Right lobe of liver (tissue), 6 donors: ENCODE data around the gene HPS3. TPM values are rescaled to one million over a fixed set of nuclear protein-coding genes. Genes with fewer than 3 reads are reported as not detected.
"Not testable (repeated sequence)": the region's sequence is repeated elsewhere in the genome, so short reads cannot be mapped to it uniquely, and the experiment has no call there.

Source experiments
- ATAC-seq, 4 donors: fragments of 200-7000 bp; cut with Tn5 transposase; one replicate each; pipeline ENCODE4 v1.9.1; 2020; ENCODE audit warnings: mild to moderate bottlenecking in 4 of 4, moderate library complexity in 4 of 4
- DNase-seq, 3 donors: peaks; one replicate each; pipeline ENCODE4 v3.0.0-alpha.2; 2020
- H3K27ac ChIP-seq, 3 donors: fragments of 200-600 bp; one replicate each; pipeline ENCODE4 v1.8.0; 2022
- H3K27me3 ChIP-seq, 2 donors: fragments of 200-600 bp; one replicate each; pipeline ENCODE4 v1.8.0; 2022
- H3K36me3 ChIP-seq, 4 donors: fragments of 200-600 bp; sonication (generic) in 1 of 4; one replicate each; pipeline versions ENCODE4 v1.5.1 to v1.8.0; 2017 to 2022; ENCODE audit warnings: control low read depth in 1 of 4
- H3K4me1 ChIP-seq, 4 donors: fragments of 200-600 bp; sonication (generic) in 1 of 4; one replicate each; pipeline versions ENCODE4 v1.5.1 to v1.8.0; 2017 to 2022; ENCODE audit warnings: control low read depth in 1 of 4
- H3K4me3 ChIP-seq, 3 donors: fragments of 200-600 bp; one replicate each; pipeline ENCODE4 v1.8.0; 2022
- H3K9me3 ChIP-seq, 4 donors: fragments of 200-600 bp; sonication (generic) in 1 of 4; one replicate each; pipeline versions ENCODE4 v1.5.1 to v1.8.0; 2017 to 2022; ENCODE audit warnings: control low read depth in 1 of 4
- POLR2A ChIP-seq: fragments of 450-650 bp; IDR thresholded peaks from one replicate; pipeline ENCODE4 v1.6.1; 2017; ENCODE audit warnings: antibody characterized with exemption, mild to moderate bottlenecking
- WGBS: methylation state at CpG from one replicate; pipeline ENCODE4 v1.1.6; 2018; ENCODE audit warnings: low coverage, low lambda C conversion rate; ENCODE audit not compliant: insufficient coverage; ENCODE audit errors: missing lambda C conversion rate; 5-methylcytosine and 5-hydroxymethylcytosine counted together
- intact Hi-C, 2 donors: fragments of 100-400 bp; cut with DNase I; formaldehyde crosslinking; loops; one replicate each; pipeline versions ENCODE4 v1.11.2 to v1.14.1; 2022
- total RNA-seq, 6 experiments: library from RNA; depleted of rRNA in 2 of 6; stranded (reverse); fragments of >200 nt in 2 of 6; fragmentation: NEBNext Ultra II Directional in 3 of 6; extraction: Animal tissue kit (Norgen Biotek cat#: 25700) in 3 of 6; gene quantifications; one replicate each; pipeline versions ENCODE4 v1.1.0 to v1.2.4, GENCODE V29; 2016 to 2023
- TF ChIP-seq, protein P1 (sequence below), 4 donors: fragments of 200-600 bp in 3 of 4; fragments of 450-650 bp in 1 of 4; IDR thresholded peaks; one replicate each; pipeline versions ENCODE4 v1.5.1 to v1.8.0; 2016 to 2022; ENCODE audit warnings: antibody characterized with exemption in 4 of 4, mild to moderate bottlenecking in 2 of 4
- donor health status: DM: no; HTN: yes; CAD: no.
- donor health status: DM: no; HTN: no; CAD: no.
- donor health status: DM: no; HTN: no; CAD: no.
- donor health status: DM: no; HTN: yes; CAD: no.
- donor health status: DM: no; HTN: yes; CAD: no.

HPS3 gene
- total RNA-seq, 6 experiments from 2014 or later, result 4.2 to 8.5 (median 6.3) TPM

DNA sequence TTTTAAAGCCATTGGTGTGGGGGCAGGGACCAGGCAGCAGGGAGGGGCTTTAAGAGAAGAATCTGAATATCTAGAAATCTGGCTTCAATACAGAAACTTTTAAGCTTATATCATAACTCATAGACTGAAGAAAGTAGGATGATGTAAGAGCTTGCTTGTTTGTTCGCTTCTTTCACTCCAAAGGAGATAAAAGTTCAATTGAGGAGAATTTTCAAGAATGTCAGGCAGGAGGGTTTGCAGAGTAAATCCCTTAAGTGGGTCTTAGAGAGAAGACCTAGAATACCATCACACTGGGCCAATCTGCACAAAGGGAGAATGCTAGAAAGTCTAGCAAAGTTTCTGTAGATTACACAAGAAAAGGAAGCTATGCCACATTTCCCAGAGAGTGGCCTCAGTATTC lies 39.0 kb upstream of the HPS3 start:
- H3K27ac ChIP-seq, result no peak overlapping the region
- TF ChIP-seq, protein P1, sequence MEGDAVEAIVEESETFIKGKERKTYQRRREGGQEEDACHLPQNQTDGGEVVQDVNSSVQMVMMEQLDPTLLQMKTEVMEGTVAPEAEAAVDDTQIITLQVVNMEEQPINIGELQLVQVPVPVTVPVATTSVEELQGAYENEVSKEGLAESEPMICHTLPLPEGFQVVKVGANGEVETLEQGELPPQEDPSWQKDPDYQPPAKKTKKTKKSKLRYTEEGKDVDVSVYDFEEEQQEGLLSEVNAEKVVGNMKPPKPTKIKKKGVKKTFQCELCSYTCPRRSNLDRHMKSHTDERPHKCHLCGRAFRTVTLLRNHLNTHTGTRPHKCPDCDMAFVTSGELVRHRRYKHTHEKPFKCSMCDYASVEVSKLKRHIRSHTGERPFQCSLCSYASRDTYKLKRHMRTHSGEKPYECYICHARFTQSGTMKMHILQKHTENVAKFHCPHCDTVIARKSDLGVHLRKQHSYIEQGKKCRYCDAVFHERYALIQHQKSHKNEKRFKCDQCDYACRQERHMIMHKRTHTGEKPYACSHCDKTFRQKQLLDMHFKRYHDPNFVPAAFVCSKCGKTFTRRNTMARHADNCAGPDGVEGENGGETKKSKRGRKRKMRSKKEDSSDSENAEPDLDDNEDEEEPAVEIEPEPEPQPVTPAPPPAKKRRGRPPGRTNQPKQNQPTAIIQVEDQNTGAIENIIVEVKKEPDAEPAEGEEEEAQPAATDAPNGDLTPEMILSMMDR (IDR thresholded peaks at IDR 0.05), result no peak
- no peak for TF ChIP-seq POLR2A
- DNase-seq (no peak), ATAC-seq (no peak)
- no peak overlapping the region for H3K4me3 ChIP-seq
- WGBS, result 90% methylated on average over 1 of the region's 1 CpG
- H3K4me1 ChIP-seq, result peaks cover 0 to 1% (median 0%) of the 10 kb centered on the region in 4 donors
- intact Hi-C loops, result no loop called here
- no peaks in the 10 kb centered on the region for H3K36me3 ChIP-seq
- H3K9me3 ChIP-seq, result no peaks in the 10 kb centered on the region
- no peaks in the 10 kb centered on the region for H3K27me3 ChIP-seq

DNA sequence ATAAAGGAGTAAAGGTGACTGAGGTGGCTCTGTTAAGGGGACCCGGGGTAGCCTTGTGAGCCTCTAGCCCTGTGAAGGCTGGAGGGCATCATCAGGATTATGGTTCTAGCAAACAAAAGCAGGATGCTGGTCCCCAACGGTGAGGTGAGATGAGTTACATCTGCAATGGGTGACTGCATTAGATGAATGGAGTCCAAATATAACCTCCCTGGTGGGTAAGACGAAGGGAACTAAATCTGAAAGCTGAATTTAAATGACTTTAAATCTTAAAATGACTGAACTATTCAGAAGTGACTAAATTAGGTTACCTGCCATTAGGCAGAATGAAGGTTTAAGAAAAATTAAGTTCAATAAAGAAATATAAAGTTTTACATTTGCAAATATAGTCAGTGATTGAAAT lies 38.5 kb upstream of the HPS3 start:
- H3K9me3 ChIP-seq, result no peaks in the 10 kb centered on the region
- no peaks in the 10 kb centered on the region for H3K36me3 ChIP-seq
- DNase-seq, result no peak
- no peak overlapping the region for H3K4me3 ChIP-seq
- no peak for ATAC-seq
- H3K27me3 ChIP-seq, result no peaks in the 10 kb centered on the region
- 81% methylated on average over 3 of the region's 3 CpGs for WGBS
- intact Hi-C loops, result no loop called here
- TF ChIP-seq POLR2A, result no peak
- TF ChIP-seq, protein P1 (IDR thresholded peaks at IDR 0.05), result no peak
- H3K4me1 ChIP-seq, result no peaks in the 10 kb centered on the region
- H3K27ac ChIP-seq, result no peak overlapping the region

DNA sequence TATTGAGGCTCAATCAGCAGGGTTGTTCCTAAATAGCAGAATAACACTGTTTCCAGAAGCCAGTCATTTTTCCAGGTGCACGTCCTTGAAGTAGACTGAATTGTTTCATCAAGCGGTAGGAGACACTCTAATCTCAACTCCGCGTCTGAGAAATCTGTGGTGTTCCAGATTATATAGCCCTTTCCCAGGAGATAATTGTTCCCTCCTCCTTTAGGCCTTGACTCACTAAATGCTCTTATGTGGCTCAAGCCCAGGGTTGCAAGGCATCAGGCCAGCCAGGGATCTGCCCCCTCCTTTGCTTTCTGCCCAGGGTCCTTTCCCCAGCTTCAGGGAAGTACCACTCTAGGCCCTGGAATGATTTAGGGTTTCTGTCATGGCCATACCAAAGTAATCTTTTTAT lies 37.5 kb upstream of the HPS3 start:
- TF ChIP-seq POLR2A, result no peak
- TF ChIP-seq, protein P1 (IDR thresholded peaks at IDR 0.05), result no peak
- Histone ChIP-seq H3K27me3 (no peaks in the 10 kb centered on the region), H3K4me3 (no peak overlapping the region), H3K9me3 (no peaks in the 10 kb centered on the region), H3K36me3 (no peaks in the 10 kb centered on the region), H3K27ac (no peak overlapping the region), H3K4me1 (no peaks in the 10 kb centered on the region)
- ATAC-seq (no peak), DNase-seq (no peak)
- intact Hi-C loops, result no loop called here
- 80% methylated on average over 4 of the region's 4 CpGs for WGBS

DNA sequence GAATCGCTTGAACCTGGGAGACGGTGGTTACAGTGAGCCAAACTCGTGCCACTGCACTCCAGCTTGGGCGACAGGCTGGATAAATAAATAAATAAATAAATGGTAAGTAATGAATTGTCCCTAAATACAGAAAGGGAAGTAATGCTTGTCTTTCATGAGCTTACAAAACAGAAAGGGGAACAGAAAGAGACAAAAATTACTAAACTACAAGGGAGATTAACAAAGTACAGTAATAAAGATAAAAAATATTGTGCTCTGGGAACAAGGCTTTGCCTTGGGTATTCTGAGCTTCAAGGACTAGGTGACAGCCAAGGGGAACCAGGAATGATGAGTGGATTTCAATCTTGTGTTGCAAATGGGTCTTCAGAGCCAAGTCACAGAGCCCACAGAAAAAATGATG lies 34.0 kb upstream of the HPS3 start:
- DNase-seq, result no peak

DNA sequence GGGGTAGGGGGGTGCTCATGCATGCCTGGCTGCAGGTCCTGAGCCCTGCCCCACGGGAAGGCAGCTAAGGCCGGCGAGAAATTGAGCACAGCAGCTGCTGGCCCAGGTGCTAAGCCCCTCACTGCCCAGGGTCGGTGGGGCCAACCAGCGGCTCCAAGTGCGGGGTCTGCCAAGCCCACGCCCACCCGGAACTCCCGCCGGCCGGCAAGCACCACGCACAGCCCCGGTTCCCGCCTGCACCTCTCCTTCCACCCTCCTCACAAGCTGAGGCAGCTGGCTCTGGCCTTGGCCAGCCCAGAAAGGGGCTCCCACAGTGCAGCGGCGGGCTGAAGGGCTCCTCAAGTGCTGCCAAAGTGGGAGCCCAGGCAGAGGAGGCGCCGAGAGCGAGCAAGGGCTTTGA lies 31.5 kb upstream of the HPS3 start:
- H3K27ac ChIP-seq, H3K4me3 ChIP-seq, H3K27me3 ChIP-seq, DNase-seq, H3K9me3 ChIP-seq, H3K4me1 ChIP-seq, H3K36me3 ChIP-seq, ATAC-seq, intact Hi-C loops: not testable (repeated sequence)
- no CpG with 5 or more reads among the region's 19 CpGs for WGBS

More for the DNA sequence above, 34.0 kb upstream of the HPS3 start:
- intact Hi-C loops, result no loop called here
- 85% methylated on average over 4 of the region's 4 CpGs for WGBS
- ATAC-seq, result peak in 1 of 4 donors; percentile 18
- no peaks in the 10 kb centered on the region for H3K27me3 ChIP-seq
- no peak overlapping the region for H3K27ac ChIP-seq
- no peaks in the 10 kb centered on the region for H3K36me3 ChIP-seq
- H3K9me3 ChIP-seq, result no peaks in the 10 kb centered on the region
- no peak overlapping the region for H3K4me3 ChIP-seq
- no peaks in the 10 kb centered on the region for H3K4me1 ChIP-seq
- TF ChIP-seq, protein P1 (IDR thresholded peaks at IDR 0.05), result no peak
- TF ChIP-seq POLR2A, result no peak
